GM21381 (cell line): ENCODE results near the gene OR6C6.
"Not testable (repeated sequence)": the region's sequence is repeated elsewhere in the genome, so short reads cannot be mapped to it uniquely, and the experiment has no call there.

Experiments used
- ATAC-seq: cut with Tn5 transposase; IDR thresholded peaks from one replicate; pipeline ENCODE4 v1.9.1; 2021; ENCODE audit warnings: mild to moderate bottlenecking, moderate library complexity; ENCODE audit not compliant: unreplicated experiment

OR6C6 gene

GRCh38 chr12:55296469-55296868 lies at the start of gene OR6C6:
Gene OR6C6 (minus strand): TSS chr12:55296569. CDS start chr12:55295232, 1,337 bp downstream.
- no peak for ATAC-seq

DNA sequence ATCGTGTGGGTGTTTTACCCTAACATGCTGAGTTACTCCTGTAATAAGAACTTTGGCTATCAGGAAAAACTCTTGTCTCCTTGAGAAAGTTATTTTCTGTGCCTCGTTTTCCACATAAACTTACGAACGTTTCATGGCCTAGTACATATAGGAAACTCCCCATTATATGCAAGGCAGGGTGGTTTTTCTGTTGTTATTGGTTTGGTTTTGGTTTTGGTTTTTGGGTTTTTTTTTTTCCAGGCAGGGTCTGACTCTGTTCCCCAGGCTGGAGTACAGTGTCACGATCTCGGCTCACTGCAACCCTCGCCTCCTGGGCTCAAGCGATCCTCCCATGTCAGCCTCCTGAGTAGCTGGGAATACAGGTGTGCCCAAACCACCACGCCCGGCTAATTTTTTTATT lies 39.6 kb upstream of the OR6C6 start:
- ATAC-seq: no peak

GRCh38 chr12:55330446-55330845 lies 34.1 kb upstream of the OR6C6 start, which contains the start of gene OR6C3:
Gene OR6C3 (plus strand): TSS chr12:55330746. CDS start chr12:55331701, 955 bp downstream.
- ATAC-seq: no peak

- not testable (repeated sequence) for ATAC-seq
Observed at GRCh38 chr12:55325801-55326200, 29.4 kb upstream of the OR6C6 start.

DNA sequence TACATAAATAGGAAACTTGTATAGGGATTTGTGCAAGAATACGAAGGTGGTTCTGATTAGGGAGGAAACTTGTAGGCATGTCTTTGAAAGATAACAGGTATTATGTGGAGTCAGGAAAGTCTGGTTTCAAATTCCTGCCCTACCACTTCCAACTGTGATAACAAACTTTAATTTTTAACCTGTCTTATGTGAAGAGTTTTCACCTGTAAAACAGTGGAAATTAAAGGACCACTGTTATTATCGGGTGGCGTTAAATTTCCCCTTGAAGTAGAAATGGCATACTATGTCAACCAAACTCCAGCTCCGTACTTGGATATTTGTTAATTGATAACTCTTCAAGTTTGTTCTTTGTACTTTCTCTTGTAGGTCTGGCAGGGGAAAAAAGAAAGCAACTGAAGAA lies 23.8 kb upstream of the OR6C6 start:
- no peak for ATAC-seq

DNA sequence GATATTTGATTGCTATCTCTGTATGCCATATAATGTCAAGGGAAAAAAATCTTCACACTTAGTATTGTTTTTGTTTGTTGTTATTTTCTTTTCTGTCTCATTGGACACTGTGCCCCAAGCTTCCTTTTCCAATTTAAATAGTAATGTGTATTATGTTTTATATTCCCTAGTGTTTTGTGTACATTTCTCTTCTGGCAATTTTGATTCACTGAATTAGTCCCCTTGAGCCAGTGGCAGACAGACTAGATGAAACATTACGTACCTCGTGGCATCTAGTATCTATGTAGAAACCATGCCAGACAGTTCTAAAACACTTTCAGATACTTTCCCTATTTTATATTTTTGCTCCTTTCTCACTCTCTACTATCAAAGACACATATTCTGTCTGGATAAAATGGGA lies 17.7 kb upstream of the OR6C6 start, which contains the start of gene OR6C1:
OR6C1 (plus strand) TSS at position 301 of the 400 bp plus-strand sequence. CDS start 6,257 bp downstream, outside the sequence.
- no peak for ATAC-seq

GRCh38 chr12:55289999-55290398 lies 6.4 kb downstream of the OR6C6 start:
- no peak for ATAC-seq

DNA sequence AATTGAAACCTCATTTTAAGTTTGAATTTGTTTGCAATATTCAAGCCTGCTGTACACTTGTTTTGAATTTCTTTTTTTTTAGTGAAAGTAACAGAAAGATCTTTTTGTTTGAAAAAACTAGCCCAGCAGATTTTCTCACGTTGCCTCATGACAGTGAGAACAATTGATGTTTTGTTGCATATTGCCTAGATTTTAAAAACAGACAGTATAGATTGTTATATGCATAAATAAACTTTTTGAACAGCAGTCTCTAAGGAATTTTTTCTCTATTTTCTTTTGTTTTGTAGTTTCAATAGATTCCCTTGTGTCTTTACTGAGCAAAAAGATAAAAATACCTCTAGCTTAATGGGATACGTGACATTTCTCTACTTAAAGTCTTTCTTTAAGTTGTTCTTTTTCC lies 15.4 kb downstream of the OR6C6 start:
- no peak for ATAC-seq

- no peak for ATAC-seq
Observed at GRCh38 chr12:55258303-55258702, 38.1 kb downstream of the OR6C6 start.

DNA sequence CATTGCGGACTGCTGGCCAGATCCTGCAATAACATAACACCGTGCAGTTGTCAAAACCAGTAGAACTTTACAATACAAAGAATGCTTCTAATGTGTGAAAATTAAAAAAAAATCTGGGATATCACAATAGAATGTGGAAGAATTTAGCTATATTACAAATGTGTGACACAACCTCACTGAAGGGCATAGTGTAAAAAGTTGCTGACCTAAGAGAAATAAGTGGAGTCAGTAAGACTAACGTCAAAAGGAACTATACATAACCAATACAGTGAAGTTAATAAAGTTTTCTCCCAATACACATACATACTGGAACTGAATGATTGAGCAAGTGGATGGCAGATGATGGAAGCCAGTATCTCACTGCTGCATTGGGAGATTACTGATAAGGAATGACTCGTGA lies 39.5 kb downstream of the OR6C6 start:
- no peak for ATAC-seq

DNA sequence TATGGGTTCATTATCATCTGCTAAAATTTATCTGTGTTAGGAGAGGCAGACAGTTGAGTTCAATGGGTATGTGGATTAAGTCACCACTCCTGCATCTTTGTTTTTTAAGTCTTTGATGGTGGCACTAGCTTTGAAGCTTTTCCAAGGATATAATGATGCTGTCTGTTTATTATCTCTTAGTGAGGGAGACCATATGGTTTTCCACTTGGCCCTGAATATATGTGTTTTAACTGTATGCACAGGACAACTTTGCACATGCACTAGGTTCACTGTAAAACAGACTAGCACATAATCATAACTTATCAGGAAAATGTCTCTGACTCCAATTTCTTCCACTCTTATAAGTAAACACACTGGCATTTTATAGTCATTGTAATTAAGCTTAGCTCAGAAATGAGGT lies 43.1 kb downstream of the OR6C6 start:
- no peak for ATAC-seq

DNA sequence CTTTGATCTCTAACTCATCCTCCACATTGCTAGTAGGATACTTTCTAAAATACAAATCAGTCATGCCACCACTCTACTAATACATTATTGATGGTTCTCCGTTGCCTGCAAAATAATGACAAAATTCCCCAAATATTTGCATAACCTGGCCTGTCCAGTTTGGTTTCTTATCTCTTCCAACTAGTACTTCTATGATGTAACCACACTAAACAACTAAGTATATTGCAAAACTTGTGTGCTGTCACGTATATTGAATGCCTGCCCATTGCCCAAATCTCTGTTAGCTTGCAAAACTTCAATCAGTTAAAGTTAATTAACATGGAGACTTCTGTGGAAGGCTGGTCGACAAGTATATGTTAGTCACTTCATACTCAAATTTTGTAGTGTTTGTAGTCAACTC lies 45.4 kb downstream of the OR6C6 start:
- no peak for ATAC-seq

- no peak for ATAC-seq
Observed at GRCh38 chr12:55246159-55246558, 50.2 kb downstream of the OR6C6 start.

DNA sequence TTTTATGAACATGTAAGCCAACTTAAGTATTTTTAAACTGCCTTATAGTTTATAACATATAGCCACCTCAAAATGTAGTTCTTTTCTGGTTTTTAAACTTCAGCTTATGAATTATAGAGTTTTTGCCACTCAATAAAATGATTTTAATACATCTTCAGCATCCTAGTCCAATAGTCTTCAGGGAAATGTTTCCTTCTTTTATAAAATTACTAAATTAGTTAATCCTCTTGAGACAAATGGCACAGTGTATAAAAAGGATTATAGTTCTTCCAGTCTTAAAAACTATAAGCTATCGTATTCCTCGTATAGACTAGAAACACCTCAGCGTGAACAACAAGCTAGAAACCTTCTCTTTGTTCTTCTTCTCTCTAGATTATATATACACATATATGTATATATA lies 52.1 kb downstream of the OR6C6 start, which contains the start of gene OR6C74:
OR6C74 (plus strand) TSS at position 301 of the 400 bp plus-strand sequence. CDS start 2,679 bp downstream, outside the sequence.
- no peak for ATAC-seq
